Lung (tissue), 12 donors: ENCODE data around the gene MKLN1. TPM values are rescaled to one million over a fixed set of nuclear protein-coding genes. Genes with fewer than 3 reads are reported as not detected.

Experiments used
- ATAC-seq: fragments of 200-7000 bp; cut with Tn5 transposase; one replicate; pipeline ENCODE4 v1.9.1; 2020; ENCODE audit warnings: moderate number of reproducible peaks; ENCODE audit not compliant: insufficient read depth, low FRiP score
- DNase-seq, 3 donors: peaks; one replicate each; pipeline ENCODE4 v3.0.0-alpha.2; 2013 to 2017
- H3K27ac ChIP-seq, 2 donors: one replicate each; pipeline ENCODE4 v1.5.1; 2013; ENCODE audit warnings: mild to moderate bottlenecking in 2 of 2, moderate library complexity in 2 of 2, control low read depth in 1 of 2, inconsistent platforms in 1 of 2, low read depth in 1 of 2, low read length in 1 of 2
- H3K27me3 ChIP-seq, 3 donors: one replicate each; pipeline ENCODE4 v1.5.1; 2013; ENCODE audit warnings: low read length in 2 of 3; ENCODE audit not compliant: control insufficient read depth in 3 of 3, insufficient read depth in 3 of 3
- H3K36me3 ChIP-seq, 4 donors: one replicate each; pipeline ENCODE4 v1.5.1; 2013; ENCODE audit warnings: low read length in 4 of 4, mild to moderate bottlenecking in 1 of 4, moderate library complexity in 1 of 4; ENCODE audit not compliant: control insufficient read depth in 4 of 4, insufficient read depth in 4 of 4
- H3K4me1 ChIP-seq, 5 donors: one replicate each; pipeline ENCODE4 v1.5.1; 2013; ENCODE audit warnings: low read length in 5 of 5, mild to moderate bottlenecking in 2 of 5, moderate library complexity in 1 of 5; ENCODE audit not compliant: control insufficient read depth in 5 of 5, insufficient read depth in 5 of 5
- H3K4me3 ChIP-seq: one replicate; pipeline ENCODE4 v1.5.1; 2013; ENCODE audit warnings: mild to moderate bottlenecking, control low read depth, moderate library complexity
- H3K9ac ChIP-seq, 2 donors: one replicate each; pipeline ENCODE4 v1.5.1; 2013; ENCODE audit warnings: low read length in 2 of 2, control low read depth in 1 of 2; ENCODE audit not compliant: insufficient read depth in 1 of 2
- H3K9me3 ChIP-seq, 4 donors: one replicate each; pipeline ENCODE4 v1.5.1; 2013; ENCODE audit warnings: low read length in 3 of 4, mild to moderate bottlenecking in 1 of 4, moderate library complexity in 1 of 4; ENCODE audit not compliant: control insufficient read depth in 4 of 4, insufficient read depth in 3 of 4
- WGBS, 2 donors: extraction: QIAGEN DNeasy Blood & Tissue Kit; methylation state at CpG; one replicate each; pipeline ENCODE4 v1.1.7; 2013; 5-methylcytosine and 5-hydroxymethylcytosine counted together
- polyA plus RNA-seq, 2 donors: library from polyadenylated mRNA; stranded (reverse); fragments of 200-250 nt; gene quantifications; one replicate each; pipeline ENCODE4 v1.2.1, GENCODE V29; 2013
- total RNA-seq, 2 donors: library from RNA; depleted of rRNA in 1 of 2; stranded (reverse); fragments of >200 nt in 1 of 2; gene quantifications; one replicate each; pipeline ENCODE4 v1.2.1, GENCODE V29; 2014 to 2021
- TF ChIP-seq, protein P1 (sequence below): IDR thresholded peaks from 2 replicates; pipeline ENCODE4 v1.5.1; 2012; ENCODE audit warnings: mild to moderate bottlenecking; ENCODE audit errors: control extremely low read depth, extremely low read depth
- donor health status: control.
- donor health status: control.
- donor health status: Bipolar disorder and iron deficiency.
- donor health status: healthy.
- donor health status: DM: yes; HTN: yes; CAD: no.

MKLN1 gene
- total and polyA plus RNA-seq, 4 donors, result 11.6 to 135 (median 27.4) TPM

DNA sequence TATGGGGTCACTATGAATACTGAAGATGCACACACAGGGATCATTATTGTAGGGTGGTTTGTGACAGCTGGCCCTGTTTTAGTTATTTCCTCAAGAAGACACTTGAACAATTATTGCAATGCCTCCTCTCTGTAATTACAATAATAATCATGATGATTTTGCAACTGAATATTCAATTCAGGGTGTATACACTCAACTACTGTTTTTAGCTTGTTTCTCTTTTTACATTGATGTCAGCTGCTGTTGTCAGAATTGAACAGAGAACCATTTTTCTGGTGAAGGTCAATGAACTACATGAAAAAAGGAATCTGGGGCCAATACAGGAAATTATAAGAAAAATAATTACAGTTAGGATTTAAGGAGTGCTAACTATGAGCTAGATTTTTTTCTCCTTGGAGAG is 28.6 kb upstream of the MKLN1 start:
- no peak for ATAC-seq
- no peak overlapping the region for H3K9ac ChIP-seq
- H3K9me3 ChIP-seq, result no peaks in the 10 kb centered on the region
- no peak overlapping the region for H3K4me3 ChIP-seq
- no peak for DNase-seq
- peaks cover 0 to 13% (median 0%) of the 10 kb centered on the region in 5 donors for H3K4me1 ChIP-seq
- no peaks in the 10 kb centered on the region for H3K27me3 ChIP-seq
- no peaks in the 10 kb centered on the region for H3K36me3 ChIP-seq
- H3K27ac ChIP-seq, result no peak overlapping the region
- TF ChIP-seq, protein P1, sequence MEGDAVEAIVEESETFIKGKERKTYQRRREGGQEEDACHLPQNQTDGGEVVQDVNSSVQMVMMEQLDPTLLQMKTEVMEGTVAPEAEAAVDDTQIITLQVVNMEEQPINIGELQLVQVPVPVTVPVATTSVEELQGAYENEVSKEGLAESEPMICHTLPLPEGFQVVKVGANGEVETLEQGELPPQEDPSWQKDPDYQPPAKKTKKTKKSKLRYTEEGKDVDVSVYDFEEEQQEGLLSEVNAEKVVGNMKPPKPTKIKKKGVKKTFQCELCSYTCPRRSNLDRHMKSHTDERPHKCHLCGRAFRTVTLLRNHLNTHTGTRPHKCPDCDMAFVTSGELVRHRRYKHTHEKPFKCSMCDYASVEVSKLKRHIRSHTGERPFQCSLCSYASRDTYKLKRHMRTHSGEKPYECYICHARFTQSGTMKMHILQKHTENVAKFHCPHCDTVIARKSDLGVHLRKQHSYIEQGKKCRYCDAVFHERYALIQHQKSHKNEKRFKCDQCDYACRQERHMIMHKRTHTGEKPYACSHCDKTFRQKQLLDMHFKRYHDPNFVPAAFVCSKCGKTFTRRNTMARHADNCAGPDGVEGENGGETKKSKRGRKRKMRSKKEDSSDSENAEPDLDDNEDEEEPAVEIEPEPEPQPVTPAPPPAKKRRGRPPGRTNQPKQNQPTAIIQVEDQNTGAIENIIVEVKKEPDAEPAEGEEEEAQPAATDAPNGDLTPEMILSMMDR, result no peak

DNA sequence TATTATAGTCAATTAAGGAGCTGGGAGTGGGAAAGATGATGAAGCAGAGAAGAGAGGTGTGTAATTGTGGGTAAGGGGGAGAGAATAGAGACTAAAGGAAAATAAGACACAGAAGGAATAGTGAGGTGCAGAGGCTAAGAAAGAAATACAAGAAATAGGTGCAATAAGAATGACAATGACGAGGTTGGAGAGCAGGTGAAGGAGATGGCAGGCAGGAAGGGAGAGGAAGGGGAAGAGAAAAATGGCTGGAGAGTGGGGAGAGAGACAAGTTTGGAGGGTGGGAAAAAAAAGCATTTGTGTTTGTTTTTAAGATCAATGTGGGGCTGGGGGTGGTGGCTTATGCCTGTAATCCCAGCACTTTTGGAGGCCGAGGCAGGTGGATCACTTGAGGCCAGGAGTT is 27.6 kb upstream of the MKLN1 start:
- H3K36me3 ChIP-seq, result no peaks in the 10 kb centered on the region
- no peaks in the 10 kb centered on the region for H3K27me3 ChIP-seq
- no peaks in the 10 kb centered on the region for H3K9me3 ChIP-seq
- TF ChIP-seq, protein P1, result no peak
- H3K27ac ChIP-seq, result no peak overlapping the region
- ATAC-seq (no peak), DNase-seq (no peak)
- H3K4me3 ChIP-seq, result no peak overlapping the region
- WGBS, 2 donors, result 79 to 81% methylated on average over 2 of the region's 2 CpGs
- H3K4me1 ChIP-seq, result peaks cover 0 to 13% (median 0%) of the 10 kb centered on the region in 5 donors
- H3K9ac ChIP-seq, result no peak overlapping the region

DNA sequence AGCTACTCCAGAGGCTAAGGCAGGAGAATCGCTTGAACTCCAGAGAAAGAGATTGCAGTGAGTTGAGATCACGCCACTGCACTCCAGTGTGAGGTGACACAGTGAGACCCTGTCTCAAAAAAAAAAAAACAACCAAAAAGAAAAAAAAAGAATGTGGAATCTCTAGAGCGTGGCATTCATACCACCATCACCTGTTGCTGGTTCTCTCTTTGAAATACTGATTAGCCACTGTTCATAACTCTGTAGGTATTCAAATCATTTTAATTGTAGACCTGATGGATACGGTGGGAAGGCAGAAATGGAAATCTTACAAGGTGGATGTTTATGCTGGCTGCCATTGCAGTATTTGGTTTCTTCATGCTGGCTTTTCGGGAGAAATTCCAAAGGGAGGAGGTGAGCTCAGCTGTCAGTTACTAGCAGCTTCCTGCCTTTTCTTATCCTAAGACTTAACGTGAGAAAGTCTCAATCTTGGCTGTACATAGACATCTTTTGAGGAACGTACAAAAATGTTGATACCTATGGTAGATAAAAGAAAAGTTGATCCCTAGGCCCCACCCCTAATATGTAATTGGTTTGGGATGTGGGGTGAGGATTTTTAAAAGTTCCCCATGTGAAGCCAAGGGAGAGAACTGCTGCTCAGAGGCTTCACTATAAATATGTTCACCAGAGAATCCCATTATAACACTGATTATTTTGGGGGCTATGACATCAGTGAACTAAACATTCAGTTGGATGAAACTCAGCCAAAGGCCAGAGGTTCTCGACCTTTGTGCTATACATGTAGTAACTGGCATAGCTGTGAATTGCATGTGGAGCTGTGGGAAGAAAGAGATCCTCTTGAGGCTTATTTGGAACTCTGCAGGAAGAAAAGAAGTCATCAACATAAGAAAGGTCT is 26.9 kb upstream of the MKLN1 start:
- DNase-seq (peak in 2 of 3 donors; percentile 25 to 68), ATAC-seq (no peak)
- 67 to 73% methylated on average over 8 of the region's 8 CpGs for WGBS, 2 donors

More for the DNA sequence above, 26.9 kb upstream of the MKLN1 start:
- no peak overlapping the region for H3K27ac ChIP-seq
- TF ChIP-seq, protein P1, result no peak
- H3K4me1 ChIP-seq, result peaks cover 0 to 13% (median 0%) of the 10 kb centered on the region in 5 donors
- no peak overlapping the region for H3K9ac ChIP-seq
- no peaks in the 10 kb centered on the region for H3K9me3 ChIP-seq
- H3K27me3 ChIP-seq, result no peaks in the 10 kb centered on the region
- no peaks in the 10 kb centered on the region for H3K36me3 ChIP-seq
- no peak overlapping the region for H3K4me3 ChIP-seq
